Chondrocyte (in vitro differentiated cells): ENCODE data around the gene MKLN1. TPM values are rescaled to one million over a fixed set of nuclear protein-coding genes. Genes with fewer than 3 reads are reported as not detected.
"Not testable (repeated sequence)": the region's sequence is repeated elsewhere in the genome, so short reads cannot be mapped to it uniquely, and the experiment has no call there.

ENCODE experiments used
- DNase-seq: peaks from one replicate; pipeline ENCODE4 v3.0.0; 2021; ENCODE audit warnings: mixed read lengths, low spot score
- H3K27ac Mint-ChIP-seq: one replicate; pipeline ENCODE4 v1.8.0; 2021; ENCODE audit warnings: mild to moderate bottlenecking, moderate library complexity, mixed read lengths; ENCODE audit not compliant: unreplicated experiment
- H3K27me3 Mint-ChIP-seq: 2 replicates; pipeline ENCODE4 v1.8.0; 2021; ENCODE audit warnings: low read depth, mixed read lengths
- H3K36me3 Mint-ChIP-seq: 2 replicates; pipeline ENCODE4 v1.8.0; 2021; ENCODE audit warnings: low read depth, mixed read lengths
- H3K4me1 Mint-ChIP-seq: 2 replicates; pipeline ENCODE4 v1.8.0; 2021; ENCODE audit warnings: low read depth, mild to moderate bottlenecking, mixed read lengths
- H3K4me3 Mint-ChIP-seq: one replicate; pipeline ENCODE4 v1.8.0; 2021; ENCODE audit warnings: mild to moderate bottlenecking, moderate library complexity, mixed read lengths; ENCODE audit not compliant: unreplicated experiment
- H3K9me3 Mint-ChIP-seq: 2 replicates; pipeline ENCODE4 v1.8.0; 2021; ENCODE audit warnings: low read depth, mixed read lengths
- total RNA-seq: library from RNA; stranded (reverse); gene quantifications from 3 replicates; pipeline ENCODE4 v1.2.1, GENCODE V29; 2021
- TF ChIP-seq, protein P1 (sequence below): fragments of 200-600 bp; sonication (generic); IDR thresholded peaks from 2 replicates; pipeline ENCODE4 v1.5.0; 2021; ENCODE audit warnings: antibody characterized with exemption, mild to moderate bottlenecking, moderate library complexity

Gene MKLN1
- total RNA-seq, 1 donor from 2014 or later, result 33.4 TPM

DNA sequence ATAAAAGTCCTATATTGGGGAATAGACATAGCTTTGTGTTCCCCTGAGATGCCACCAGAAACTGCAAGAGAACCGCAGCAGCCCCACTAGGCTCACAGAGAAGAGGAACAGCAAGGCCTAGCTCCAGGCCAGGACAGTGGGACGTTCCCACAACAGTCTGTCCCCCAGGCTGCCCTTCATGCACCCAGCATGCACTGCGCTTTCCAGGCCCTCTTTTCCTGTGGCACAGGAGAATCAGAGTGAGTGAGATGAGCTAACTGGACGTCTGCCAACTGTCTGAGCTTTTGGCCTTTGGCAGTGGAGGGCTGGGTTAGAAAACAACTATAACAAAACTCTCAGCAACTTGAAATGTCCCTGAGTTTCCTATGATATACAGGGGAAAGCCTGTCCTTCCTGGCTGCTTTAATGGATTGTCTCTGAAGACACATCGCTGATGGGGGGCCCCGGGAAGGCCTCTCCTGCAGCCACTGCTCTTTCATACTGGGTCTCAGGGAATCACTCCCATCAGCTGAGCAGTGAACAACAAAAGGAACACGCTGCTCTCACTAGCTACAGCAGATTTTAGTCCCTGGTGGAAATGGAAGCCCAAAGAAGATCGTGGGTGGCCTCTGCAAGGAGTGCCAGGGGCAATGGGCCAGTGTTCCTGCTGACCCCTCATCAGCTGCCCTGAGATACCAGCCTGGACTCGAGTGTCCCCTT lies 175.3 kb downstream of the MKLN1 start:
- peak; percentile 70 for DNase-seq
- Mint-ChIP-seq H3K27ac (peak overlapping the region; percentile 69), H3K4me3 (no peak overlapping the region)

DNA sequence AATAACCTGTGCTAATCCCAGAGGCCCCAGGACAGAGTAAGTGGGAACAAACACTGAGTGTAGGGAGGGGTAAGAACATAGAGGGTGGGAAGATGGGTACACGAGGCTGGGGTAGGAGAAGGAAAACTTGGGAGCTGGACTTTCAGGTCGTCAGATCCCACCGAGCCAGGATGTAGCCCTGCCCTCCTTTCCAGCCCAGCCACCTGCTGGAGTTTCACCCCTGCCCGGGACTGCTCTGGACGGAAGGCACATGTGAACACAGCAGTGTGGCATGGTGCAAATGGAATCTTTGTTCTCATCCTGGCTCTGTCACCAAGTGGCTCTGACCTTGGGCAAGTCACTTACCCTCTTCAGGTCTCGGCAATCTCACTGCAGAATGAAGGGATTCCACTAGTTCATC lies 176.0 kb downstream of the MKLN1 start:
- Mint-ChIP-seq H3K36me3 (no peaks in the 10 kb centered on the region), H3K27ac (no peak overlapping the region), H3K27me3 (no peaks in the 10 kb centered on the region), H3K4me3 (no peak overlapping the region), H3K4me1 (peaks cover 30% of the 10 kb centered on the region), H3K9me3 (no peaks in the 10 kb centered on the region)
- TF ChIP-seq, protein P1, sequence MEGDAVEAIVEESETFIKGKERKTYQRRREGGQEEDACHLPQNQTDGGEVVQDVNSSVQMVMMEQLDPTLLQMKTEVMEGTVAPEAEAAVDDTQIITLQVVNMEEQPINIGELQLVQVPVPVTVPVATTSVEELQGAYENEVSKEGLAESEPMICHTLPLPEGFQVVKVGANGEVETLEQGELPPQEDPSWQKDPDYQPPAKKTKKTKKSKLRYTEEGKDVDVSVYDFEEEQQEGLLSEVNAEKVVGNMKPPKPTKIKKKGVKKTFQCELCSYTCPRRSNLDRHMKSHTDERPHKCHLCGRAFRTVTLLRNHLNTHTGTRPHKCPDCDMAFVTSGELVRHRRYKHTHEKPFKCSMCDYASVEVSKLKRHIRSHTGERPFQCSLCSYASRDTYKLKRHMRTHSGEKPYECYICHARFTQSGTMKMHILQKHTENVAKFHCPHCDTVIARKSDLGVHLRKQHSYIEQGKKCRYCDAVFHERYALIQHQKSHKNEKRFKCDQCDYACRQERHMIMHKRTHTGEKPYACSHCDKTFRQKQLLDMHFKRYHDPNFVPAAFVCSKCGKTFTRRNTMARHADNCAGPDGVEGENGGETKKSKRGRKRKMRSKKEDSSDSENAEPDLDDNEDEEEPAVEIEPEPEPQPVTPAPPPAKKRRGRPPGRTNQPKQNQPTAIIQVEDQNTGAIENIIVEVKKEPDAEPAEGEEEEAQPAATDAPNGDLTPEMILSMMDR, result no peak
- no peak for DNase-seq

More for the DNA sequence above, 175.3 kb downstream of the MKLN1 start:
- Mint-ChIP-seq H3K9me3 (no peaks in the 10 kb centered on the region), H3K4me1 (peaks cover 25% of the 10 kb centered on the region), H3K27me3 (no peaks in the 10 kb centered on the region), H3K36me3 (no peaks in the 10 kb centered on the region)
- TF ChIP-seq, protein P1, result no peak

DNA sequence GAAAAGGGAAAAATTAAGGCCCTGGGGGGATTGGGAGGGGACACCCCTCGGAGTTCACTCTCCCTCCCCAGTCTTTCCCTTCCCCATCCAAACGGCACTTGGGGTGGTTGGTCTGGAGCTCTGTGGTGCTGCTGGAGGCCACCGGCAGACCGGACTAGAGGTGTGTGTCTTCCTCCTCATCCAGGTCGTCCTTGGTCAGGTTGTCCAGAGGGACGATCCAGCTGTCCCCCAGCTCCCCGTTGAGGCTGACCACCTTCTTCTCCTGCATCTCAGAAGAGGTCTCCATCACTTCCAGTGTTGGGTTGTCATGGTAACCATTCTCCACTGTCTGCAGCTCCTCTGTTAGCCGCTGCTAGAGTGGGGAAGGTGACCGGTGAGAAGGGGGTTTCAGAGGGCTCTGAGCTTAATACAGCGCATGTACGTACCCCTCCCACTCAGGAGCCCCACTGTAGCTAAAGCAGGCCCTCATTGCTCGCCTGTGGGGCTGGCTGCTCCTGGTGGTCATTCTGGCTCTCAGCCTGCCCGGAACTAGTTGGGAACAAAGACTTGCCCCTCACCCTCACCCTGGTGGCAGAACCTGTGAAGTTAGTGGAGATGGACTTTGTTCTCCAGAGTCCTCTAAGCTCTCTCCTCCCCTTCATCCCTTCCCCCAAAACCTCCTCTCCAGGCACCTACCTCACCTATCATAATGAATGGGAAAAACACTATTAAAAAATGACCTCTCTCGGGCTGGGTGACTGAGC lies 176.7 kb downstream of the MKLN1 start:
- Mint-ChIP-seq H3K27me3 (no peaks in the 10 kb centered on the region), H3K9me3 (no peaks in the 10 kb centered on the region), H3K4me1 (peaks cover 30% of the 10 kb centered on the region), H3K4me3 (no peak overlapping the region), H3K36me3 (no peaks in the 10 kb centered on the region), H3K27ac (no peak overlapping the region)
- DNase-seq, result no peak
- TF ChIP-seq, protein P1, result no peak

DNA sequence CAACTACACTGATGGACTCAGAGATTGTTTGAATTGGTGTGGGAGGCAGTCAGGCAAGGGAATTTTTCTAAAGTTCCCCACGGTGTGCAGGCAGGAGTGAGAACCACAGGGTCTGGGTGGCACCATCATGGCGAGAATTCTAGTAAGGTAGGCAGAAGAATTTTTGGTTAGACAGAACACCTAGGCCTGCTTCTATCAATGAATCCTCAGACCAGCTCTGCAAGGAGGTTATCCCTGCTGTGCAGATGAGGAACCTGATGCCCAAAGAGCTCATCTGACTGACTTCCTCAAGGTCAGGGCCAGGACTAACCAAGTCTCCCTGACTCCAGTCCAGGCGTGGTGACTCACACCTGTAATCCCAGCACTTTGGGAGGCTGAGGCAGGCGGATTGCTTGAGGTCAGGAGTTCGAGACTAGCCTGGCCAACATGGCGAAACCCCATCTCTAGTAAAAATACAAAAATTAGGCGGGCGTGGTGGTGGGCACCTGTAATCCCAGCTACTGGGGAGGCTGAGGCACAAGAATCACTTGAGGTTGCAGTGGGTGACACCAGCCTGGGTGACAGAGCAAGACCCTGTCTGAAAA lies 177.5 kb downstream of the MKLN1 start:
- H3K27ac Mint-ChIP-seq, DNase-seq, H3K27me3 Mint-ChIP-seq, H3K36me3 Mint-ChIP-seq, H3K4me3 Mint-ChIP-seq, H3K9me3 Mint-ChIP-seq: not testable (repeated sequence)
- peaks cover 30% of the 10 kb centered on the region for H3K4me1 Mint-ChIP-seq

DNA sequence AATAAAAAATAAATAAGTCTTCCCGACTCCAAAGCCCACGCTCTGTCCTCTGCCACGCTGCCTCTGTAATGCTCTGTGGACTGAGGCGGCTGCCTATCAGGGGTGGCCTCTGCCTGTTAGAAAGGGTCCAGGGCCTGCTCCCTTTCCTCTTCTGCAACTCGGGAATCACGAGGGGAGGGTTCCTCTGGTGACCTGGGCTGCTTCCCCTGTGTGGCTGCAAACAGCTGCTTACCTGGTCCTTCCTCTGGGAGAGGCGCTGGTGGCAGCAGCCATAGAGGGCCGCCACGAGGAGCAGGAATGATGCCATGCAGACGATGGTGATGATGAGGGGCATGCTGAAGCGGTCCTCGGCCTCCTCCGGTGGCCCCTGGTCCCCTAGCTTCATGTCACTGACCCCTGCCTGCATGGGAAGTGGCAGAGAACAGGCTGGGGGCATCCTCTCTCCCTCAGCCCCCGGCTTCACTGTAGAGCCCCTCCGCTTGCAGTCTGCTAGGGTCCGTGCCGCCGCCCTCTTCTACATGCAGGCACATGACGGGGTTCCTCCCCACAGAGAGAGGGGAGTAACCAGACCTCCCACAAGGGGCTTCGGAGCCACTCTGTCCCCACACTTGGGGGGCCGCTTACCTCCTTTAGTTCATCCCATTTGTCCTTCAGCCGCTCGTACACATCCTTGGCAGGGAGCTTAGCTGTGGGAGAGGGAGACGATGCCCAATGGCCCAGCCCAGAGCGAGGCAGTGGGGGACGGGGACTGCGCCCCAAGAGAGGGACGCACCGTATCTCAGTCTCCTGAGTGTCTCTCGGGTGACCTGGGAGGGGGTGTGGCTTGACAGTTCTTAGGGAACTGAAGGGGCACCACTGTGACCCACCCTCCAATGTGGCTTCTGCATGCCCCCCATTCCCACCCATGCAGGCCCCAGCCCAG lies 178.2 kb downstream of the MKLN1 start:
- H3K4me3 Mint-ChIP-seq, result no peak overlapping the region
- TF ChIP-seq, protein P1, result no peak
- H3K27me3 Mint-ChIP-seq, result no peaks in the 10 kb centered on the region
- no peaks in the 10 kb centered on the region for H3K9me3 Mint-ChIP-seq
- peaks cover under 1% of the 10 kb centered on the region for H3K36me3 Mint-ChIP-seq
- DNase-seq, result no peak
- no peak overlapping the region for H3K27ac Mint-ChIP-seq
- H3K4me1 Mint-ChIP-seq, result peaks cover 27% of the 10 kb centered on the region
